Cortex of kidney (tissue), 1 donor: ENCODE data around the gene ARFRP1.
"Not testable (repeated sequence)": the region's sequence is repeated elsewhere in the genome, so short reads cannot be mapped to it uniquely, and the experiment has no call there.

Experiments used
- DNase-seq: peaks from one replicate; lab custom pipeline; 2025; lab: John Stamatoyannopoulos, UW

Gene ARFRP1

DNA sequence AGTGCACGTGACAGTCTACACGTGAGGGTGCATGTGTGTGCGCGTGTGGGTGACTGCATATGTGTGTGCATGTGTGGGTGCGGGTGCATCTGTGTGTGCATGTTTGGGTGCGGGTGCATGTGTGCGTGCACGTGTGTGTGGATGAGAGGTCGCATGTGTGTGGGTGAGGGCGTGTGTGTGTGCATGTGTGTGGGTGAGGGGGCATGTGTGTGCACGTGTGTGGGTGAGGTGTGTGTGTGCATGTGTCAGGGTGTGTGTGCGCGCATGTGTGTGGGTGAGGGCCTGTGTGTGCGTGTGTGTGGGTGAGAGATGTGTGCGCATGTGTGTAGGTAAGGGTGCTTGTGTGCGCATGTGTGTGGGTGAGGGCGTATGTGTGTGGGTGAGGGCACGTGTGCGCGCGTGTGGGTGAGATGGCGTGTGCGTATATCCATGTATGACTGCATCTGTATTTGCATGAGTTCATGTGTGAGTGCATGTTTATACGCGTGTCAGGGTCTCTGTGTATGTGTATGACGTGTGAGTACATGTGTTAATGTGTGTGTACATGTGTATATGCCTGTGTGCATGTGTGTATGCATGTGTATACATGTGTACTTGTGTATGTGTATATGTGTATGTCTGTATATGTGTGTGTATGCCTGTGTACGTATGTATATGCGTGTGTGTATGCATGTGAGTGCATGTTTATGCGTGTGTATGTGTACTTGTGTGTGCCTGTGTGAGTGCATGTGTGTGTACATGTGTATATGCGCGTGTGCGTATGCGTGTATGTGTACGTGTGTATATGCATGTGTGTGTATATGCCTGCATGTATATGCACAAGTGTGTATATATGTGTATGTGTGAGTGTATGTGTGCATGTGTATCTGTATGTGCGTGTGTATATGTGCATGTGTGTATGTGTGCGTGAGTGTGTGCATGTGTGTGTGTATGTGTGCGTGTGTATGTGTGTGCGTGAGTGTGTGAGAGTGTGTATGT, 24.6 kb upstream of the ARFRP1 start:
- no peak for DNase-seq

DNA sequence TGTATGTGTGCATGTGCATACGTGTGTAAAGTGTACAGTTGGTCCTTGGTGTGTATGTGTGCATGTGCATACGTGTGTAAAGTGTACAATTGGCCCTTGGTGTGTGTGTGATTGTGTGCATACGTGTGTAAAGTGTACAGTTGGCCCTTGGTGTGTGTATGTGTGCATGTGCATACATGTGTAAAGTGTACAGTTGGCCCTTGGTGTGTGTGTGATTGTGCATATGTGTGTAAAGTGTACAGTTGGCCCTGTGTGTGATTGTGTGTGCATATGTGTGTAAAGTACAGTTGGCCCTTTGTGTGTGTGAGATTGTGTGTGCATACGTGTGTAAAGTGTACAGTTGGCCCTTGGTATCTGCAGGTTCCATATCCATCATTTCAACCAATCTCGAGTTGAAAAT, 23.6 kb upstream of the ARFRP1 start:
- DNase-seq, result no peak

DNA sequence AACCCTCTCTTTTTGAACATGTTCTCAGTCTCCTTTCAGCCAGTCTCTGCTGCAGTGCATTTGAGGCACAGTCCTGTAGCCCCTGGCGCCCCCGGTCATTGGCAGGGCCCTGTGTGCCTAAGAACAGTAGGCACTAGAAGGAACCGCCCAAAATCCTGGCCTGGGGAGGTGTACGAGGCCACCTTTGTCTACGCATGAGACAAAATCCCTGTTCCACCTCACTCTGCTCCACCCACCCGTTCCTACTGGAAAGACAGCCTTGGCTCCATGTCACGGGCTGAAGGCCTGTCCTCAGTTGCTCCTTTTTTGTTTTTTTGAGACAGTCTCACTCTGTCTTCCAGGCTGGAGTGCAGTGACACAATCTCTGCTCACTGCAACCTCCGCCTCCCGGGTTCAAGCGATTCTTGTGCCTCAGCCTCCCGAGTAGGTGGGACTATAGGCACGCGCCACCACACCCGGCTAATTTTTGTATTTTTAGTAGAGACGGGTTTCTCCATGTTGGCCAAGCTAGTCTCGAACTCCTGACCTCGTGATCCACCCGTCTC, 22.5 kb upstream of the ARFRP1 start:
- not testable (repeated sequence) for DNase-seq

DNA sequence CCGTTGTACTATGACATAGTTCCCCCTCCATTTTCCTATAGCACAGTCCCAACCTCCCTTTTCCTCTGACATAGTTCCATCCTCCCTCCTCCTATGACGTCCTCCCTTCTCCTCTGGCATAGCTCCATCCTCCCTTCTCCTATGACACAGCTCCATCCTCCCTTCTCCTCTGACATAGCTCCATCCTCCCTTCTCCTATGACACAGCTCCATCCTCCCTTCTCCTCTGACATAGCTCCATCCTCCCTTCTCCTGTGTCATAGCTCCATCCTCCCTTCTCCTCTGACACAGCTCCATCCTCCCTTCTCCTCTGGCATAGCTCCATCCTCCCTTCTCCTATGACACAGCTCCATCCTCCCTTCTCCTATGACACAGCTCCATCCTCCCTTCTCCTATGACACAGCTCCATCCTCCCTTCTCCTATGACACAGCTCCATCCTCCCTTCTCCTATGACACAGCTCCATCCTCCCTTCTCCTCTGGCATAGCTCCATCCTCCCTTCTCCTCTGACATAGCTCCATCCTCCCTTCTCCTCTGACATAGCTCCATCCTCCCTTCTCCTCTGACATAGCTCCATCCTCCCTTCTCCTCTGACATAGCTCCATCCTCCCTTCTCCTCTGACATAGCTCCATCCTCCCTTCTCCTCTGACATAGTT, 15.3 kb upstream of the ARFRP1 start:
- DNase-seq, result not testable (repeated sequence)

DNA sequence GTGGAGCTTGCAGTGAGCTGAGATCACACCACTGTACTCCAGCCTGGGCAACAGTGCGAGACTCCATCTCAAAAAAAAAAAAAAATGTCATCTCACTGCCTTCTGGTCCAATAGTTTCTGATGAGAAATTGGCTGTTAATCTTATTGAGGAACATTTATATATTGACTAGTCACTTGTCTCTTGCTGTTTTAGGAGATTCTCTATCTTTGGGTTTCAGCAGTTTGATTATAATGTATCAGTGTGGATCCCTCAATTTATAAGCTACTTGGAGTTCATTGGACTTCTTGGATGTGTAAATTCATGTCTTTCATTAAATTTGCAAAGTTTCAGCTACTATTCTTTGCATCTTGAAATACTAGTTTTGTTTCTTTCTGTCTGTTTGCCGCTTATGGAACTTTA, 11.2 kb upstream of the ARFRP1 start:
- no peak for DNase-seq

DNA sequence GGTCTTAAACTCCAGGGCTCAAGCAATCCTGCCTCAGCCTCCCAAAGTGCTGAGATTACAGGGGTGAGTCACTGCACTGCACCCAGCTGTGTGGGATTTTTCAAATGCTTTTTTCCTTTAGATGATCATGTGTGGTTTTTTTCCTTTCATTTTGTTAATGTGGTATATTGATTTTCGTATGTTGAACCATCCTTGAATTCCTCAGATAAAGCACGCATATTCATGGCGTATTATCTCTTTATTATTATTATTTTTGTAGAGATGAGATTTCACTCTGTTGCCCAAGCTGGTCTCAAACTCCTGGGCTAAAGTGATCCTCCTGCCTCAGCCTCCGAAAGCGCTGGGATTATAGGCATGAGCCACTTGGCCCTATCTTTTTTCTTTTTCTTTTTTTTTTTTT, 7.1 kb upstream of the ARFRP1 start:
- DNase-seq, result no peak

DNA sequence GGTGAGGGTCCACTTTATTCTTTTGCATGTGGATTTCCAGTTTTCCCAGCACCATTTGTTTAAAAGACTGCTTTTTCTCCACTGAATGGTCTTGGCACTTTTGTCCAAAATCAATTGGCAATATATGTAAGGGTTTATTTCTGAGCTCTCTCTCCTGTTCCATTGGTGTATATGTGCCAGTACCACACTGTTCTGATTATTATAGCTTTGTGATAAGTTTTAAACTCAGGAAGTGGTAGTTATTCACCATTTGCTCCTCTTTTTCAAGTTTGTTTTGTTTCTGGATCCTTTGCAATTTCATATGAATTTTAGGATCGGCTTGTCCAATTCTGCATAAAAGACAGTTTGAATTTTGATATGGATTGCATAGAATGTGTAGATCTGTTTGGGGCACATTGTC, 4.4 kb upstream of the ARFRP1 start:
- DNase-seq, result no peak

DNA sequence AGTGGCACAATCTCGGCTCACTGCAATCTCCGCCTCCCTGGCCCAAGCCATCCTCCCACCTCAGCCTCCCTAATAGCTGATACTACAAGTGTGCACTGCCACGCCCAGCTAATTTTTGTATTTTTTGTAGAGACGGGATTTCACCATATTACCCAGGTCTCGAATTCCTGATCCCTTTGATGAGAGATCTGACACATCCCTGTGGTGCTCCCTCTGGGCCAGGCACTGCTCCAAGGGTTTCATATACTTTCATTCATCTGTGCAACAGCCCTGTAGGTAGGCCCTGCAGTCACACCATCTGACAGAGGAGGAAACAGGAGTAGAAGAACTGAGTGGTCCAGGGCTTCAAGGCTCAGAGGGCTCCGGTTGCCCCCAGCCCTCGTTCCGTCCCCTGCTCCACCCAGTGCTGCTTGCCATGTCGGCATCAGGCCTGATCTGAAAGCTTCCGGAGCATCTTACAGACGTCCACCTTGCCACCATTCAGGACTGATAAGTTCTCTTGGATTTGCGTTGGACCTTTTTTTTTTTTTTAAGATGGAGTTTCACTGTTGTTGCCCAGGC, 3.4 kb upstream of the ARFRP1 start:
- DNase-seq, result no peak

DNA sequence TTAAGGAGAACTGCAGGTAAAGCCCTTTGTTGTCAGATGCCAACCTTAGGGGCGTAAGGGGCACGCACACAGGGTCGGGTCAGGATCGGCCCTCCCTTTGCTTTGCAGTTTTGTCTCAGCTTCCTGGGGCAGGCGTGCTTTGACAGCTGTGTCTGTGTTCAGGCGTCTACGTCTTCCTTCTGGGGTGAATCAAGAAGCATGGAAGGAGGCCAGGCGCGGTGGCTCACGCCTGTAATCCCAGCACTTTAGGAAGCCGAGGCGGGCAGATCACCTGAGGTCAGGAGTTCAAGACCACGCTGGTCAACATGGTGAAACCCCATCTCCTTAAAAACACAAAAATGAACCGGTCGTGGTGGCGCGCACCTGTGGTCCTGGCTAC, 1.4 kb upstream of the ARFRP1 start:
- DNase-seq, result no peak

DNA sequence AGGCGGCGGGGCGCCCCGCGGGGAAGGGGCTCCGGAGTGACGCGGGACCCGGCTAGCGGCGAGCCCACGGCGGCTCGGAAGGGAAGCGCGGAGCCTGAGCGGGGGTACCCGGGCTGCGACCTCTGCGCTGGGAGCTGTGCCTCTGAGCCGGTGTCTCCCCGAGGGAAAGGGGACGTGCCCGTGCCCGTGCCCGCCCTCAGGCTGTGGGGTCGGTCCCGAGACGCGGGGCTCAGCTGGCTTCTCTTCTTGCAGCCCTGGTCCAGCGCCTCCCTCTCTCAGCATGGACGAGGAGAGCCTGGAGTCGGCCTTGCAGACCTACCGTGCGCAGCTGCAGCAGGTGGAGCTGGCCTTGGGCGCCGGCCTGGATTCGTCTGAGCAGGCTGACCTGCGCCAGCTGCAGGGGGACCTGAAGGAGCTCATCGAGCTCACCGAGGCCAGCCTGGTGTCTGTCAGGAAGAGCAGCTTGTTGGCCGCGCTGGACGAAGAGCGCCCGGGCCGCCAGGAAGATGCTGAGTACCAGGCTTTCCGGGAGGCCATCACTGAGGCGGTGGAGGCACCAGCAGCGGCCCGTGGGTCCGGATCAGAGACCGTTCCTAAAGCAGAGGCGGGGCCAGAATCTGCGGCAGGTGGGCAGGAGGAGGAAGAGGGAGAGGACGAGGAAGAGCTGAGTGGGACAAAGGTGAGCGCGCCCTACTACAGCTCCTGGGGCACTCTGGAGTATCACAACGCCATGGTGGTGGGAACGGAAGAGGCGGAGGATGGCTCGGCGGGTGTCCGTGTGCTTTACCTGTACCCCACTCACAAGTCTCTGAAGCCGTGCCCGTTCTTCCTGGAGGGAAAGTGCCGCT, 749 bp upstream of the ARFRP1 start:
- no peak for DNase-seq

DNA sequence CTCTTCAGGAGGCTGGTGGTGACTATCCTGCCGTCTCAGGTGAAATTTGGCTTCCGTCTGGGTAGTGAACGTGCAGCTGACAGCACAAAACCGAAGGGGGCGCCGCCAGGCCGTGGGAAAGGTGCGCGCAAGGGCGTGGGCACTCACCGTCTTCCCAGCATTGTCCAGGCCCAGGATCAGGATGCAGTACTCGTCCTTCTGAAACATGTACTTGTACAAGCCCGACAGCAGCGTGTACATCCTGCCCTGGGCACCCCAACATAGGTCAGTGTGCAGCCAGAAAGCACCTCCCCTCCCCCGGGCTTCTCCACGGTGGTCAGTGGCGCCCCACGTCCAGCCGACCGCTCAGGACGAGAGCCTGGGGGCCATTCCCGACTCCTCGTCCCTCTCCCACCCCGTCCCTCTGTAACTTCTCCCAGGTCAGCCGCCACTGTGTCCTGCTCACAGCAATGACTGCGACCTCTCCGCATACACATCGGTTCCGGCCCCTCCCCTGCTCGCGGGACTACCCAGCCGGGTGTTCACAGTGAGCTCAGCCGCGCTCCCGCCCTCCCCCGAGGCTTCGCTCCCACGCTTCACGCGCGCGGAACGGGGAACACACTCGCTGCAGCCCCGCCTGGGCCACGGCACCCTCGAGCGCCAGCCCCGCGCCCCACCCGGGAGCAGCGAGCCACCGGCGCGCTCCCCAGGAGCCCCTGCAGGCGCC, 771 bp downstream of the ARFRP1 start:
- no peak for DNase-seq

DNA sequence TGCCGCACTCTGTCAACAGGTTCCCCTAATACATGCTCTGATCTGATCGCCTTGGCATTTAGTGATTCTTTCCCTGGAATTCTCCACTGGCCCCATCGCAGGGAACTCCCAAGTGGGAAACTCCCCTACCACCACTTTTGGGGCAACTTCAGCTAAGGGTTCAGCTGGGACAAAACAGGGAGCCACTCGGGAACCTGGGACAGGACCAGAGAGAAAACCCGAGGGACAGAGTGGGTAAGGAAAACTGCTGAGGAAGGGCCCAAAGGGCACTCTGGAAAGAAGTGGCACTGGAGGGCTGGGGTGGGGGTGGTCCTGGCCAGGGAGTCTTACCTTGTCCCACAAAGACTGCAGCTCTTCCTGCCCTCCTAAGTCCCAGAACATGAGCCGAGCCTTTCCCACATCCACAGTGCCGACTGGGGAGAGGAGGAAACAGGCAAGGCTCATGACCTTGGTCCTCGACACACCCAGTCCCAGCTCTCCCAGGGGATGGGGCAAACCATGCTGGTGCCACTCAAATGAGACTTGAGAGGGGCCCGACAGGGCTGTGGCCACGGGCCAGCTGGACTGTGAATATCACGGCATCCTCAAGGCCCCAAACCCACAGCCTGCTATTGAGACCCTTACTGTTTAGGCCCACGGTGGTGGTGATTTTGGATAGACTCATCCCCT, 1.6 kb downstream of the ARFRP1 start:
- DNase-seq, result no peak

DNA sequence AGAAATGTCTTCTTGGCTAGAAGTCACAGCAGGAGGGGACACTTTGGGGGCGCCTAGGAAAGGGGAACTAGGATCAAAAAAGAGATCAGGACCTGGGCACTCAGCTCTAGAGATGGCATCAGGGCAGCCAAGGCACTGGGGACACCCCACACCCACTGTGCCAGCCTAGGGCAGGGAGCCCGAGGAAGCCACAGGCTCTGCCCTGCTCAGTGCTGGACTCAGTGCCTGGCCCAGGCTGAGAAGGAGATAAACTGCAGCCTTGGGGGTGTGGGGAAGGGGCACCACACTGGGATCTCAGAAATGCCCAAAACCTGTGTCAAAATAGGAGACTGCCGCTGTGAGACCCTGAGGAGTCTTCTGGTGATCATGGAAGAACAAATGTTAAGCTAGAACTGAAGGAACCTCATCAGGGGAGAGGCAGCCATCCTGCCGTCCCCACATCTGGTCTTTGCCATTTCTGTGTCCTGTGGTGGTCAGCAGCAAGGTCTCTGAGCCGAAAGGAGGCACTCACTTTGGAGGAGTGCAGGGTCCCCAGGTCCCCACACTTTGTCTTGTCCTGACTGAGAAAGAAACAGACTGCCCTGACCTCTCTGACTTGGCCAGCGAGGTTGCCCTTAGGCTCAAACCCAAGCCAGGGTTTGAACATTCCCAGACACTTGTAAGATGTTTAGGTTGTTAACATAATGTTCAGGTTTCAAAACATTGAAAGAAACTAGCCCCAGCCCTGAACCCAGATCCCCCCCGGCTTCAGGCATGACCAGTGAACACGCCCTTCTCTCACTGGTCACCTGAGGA, 2.3 kb downstream of the ARFRP1 start:
- DNase-seq, result no peak

DNA sequence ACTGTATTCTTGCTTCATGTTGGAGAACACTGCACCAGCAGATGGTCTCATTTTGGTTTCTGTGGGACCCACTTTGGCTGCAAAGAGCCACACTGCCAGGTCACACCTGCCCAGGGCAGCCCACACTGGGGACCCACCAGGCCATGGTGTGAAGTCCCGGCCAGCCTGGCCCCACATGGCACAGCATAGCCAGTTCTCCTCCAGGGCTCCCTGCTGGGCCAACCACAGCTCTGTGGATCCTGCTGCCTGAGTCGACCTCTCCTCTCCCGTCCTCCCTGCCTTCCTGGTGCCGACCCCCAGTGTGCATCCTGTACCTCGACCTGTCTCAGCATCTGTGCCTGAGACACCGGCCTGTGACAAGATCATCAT, 3.0 kb downstream of the ARFRP1 start:
- no peak for DNase-seq

DNA sequence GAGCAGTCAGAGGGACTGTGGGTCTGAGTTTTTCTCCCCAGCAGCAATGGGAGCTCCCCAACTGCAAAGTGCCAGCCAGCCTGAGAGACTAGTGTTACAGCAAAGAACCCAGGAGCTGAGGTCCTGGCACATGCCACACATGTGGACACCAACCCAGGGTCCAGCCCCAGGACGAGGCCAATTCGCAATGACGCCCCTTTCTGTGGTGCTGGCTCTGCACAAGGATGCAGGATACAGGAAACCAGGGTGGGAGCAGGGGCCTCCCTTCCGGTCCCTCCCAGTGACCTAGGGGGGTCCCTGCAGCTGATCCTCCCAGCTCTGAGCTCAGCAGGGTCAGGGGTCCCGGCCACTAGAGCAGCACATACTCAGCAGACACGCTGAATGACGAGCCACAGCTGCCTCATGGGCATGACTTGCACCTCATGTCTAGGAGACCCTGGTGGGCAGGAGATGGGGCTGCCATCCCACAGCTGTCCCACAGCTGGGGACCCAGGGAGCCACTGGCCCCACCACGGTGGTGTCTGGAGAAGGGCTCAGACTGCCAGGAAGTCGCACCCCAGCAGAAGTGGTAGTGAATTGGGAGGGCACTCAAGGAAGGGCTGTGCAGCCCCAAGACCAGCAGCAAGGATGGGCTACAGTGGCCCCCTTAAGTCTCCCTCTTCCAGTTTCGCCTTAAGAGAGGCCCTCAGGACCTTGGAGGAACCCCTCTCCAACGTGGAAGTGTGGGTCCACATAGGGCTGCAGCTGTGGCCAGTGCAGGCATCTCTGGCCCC, 3.6 kb downstream of the ARFRP1 start:
- no peak for DNase-seq

DNA sequence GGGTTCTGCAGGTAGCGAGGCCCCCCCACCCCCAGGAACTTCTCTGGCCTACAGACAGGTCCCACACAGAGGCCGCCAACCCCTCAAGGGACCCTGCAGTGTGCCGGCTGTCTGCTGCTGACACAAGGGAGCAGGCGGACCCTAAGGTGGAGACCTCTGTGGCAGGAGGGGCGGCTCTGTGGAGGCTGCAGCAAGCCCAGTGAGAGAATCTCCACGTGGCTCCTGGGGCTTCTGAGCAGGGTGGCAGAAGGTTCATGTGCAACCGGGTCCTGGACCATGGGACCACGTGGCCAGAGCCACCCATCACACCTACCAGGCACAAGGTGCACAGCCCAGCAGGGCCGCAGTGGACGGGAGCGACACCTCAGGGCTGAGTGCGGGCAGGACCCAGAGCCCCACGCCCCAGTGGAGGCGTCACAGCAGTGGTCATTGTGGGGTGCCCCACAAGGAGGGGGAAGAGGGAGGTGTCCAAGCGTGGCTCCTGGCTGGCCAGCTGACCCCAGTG, 4.3 kb downstream of the ARFRP1 start:
- no peak for DNase-seq

DNA sequence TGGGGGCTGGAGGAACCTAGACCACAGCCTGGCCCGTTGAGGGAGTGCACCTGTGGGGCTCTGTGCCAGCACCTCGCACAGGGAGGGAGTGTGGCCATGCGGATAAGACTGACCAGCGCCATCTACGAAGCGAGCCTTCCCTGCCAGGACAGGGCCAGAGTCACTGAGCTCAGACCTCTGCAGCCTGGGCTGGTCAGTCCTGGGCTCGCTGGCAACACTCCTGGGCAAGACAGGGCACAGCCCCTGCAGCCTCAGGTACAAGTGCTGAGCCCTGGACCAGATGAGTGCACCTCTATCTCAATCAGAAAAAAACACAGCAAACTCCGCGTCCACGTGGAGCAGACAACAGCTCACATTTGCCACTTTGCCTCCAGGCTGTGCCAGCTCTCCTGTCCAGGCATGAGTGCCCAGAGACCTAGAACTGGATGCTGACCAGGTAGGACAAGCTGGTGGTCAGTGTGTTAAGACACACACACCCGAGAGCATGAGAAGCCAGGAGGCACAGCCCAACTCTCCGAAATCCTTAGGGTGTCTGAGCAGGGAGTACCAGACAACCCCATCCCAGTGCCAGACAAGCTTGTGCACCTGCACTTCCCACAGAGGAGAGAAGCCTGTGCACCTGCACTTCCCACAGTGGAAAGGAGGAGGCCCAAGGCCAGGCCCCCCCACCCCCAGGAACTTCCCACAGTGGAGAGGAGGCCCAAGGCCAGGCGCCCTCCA, 4.9 kb downstream of the ARFRP1 start:
- no peak for DNase-seq

DNA sequence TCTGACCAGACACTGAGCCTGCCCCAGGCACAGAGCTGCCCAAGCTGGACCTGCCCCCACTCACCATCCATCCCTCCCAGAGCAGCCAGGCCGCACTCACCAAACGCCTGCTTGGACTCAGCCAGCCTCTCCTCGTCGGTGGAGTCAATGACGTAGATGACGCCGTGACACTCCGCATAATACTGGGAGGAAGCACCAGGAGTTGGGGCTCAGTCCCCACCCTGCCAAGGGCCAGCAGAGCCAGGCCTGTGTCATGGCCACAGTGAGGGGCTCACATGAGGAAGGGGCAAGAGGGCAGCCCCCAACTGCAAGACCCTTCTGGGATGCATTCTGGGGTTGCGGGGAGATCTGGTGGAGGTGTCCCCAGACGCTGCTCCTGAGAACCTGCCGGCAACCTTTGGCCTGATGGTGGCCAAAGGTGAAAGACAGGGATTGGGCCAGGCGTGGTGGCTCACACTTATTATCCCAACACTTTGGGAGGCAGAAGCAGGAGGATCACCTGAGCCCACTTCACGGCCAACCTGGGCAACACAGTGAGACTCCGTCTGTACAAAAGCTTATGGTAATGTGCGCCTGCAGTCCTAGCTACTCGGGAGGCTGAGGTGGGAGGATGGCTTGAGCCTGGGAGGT, 5.6 kb downstream of the ARFRP1 start:
- DNase-seq, result no peak
